Ramos (cell line): ENCODE measurements around the gene SZT2.

Experiments used
- in situ Hi-C: fragments of 300-500 bp; cut with MboI; formaldehyde crosslinking; loops from one replicate; pipeline ENCODE4 v1.14.3; 2022; ENCODE audit warnings: low sequenced_read_pairs; ENCODE audit not compliant: unreplicated experiment

The SZT2 gene

GRCh38 chr1:43438953-43439581, 49.4 kb downstream of the SZT2 start:
- in situ Hi-C loops: no loop called here

DNA sequence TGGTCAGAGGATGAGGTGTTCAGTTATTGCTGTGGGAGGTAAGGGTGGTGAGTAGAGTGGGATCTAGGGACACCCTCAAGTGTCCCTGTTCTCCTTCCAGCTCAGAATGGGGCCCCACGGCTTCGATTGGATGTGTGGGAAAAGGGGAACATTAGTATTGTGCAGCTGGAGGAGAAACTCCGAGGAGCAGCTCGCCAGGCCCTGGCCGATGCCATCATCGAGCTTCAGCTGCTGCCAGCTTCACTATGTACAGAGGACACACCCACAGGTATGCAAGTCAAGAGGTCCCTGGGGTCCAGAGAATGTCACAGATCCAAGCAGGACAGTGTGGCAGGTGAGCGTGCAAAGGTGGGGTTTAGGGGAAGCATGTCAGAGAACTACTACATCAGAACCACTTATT, 50.1 kb downstream of the SZT2 start:
- in situ Hi-C loops: no loop called here

DNA sequence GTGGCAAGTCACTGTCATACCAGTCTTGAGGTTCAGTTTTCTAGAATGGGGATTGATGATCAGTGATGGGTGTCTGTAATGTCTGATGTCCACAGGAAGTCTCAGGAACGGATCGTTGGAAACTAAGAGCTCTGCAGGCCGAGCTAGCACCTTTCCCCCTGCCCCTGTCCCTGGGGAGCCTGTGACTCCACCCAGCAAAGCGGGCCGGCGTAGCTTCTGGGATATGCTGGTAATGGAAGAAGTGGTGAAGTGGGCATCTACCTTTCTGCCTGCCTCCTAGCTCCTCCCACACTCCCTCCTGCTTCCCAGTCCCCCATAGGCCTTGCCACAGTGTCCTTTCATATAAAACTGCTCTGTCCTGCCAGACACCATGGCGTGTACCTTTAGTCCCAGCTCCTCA, 50.7 kb downstream of the SZT2 start:
- in situ Hi-C loops: no loop called here

DNA sequence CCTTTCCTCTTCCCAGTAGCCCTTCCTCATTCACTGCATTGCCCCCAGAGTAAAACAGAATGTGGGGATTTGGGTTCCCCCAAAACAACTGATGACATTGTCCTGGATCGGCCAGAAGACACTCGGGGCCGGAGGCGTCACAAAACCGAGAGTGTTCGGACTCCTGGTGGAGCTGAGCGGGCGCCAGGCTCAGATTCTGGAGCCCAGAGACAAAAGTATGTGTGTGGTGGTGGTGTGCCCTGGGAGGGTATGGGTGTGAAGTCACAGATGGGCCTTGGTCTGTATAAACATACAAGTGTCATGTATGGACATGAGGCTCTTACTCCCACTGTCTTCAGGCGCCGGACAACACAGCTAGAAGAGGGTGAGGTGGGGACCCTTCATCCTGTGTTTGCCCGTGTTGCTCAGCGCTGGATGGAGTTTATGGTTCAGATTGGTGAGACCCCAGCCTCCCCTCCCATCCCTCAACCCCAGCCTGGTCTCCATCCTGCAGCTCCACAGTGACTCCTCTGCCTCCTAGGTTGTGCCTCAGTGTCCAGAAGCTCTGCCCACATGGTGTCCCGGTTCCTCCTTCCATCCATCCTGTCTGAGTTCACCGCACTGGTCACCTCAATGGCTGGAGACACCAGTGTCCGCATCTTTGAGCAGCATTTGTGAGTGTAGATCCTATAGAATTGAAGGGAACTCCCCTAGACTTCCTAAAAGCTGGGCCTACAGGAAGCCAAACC, 51.6 kb downstream of the SZT2 start:
- in situ Hi-C loops: no loop called here

GRCh38 chr1:43441894-43442637, 52.4 kb downstream of the SZT2 start:
- in situ Hi-C loops: no loop called here

GRCh38 chr1:43442756-43443155, 53.1 kb downstream of the SZT2 start:
- in situ Hi-C loops: no loop called here

DNA sequence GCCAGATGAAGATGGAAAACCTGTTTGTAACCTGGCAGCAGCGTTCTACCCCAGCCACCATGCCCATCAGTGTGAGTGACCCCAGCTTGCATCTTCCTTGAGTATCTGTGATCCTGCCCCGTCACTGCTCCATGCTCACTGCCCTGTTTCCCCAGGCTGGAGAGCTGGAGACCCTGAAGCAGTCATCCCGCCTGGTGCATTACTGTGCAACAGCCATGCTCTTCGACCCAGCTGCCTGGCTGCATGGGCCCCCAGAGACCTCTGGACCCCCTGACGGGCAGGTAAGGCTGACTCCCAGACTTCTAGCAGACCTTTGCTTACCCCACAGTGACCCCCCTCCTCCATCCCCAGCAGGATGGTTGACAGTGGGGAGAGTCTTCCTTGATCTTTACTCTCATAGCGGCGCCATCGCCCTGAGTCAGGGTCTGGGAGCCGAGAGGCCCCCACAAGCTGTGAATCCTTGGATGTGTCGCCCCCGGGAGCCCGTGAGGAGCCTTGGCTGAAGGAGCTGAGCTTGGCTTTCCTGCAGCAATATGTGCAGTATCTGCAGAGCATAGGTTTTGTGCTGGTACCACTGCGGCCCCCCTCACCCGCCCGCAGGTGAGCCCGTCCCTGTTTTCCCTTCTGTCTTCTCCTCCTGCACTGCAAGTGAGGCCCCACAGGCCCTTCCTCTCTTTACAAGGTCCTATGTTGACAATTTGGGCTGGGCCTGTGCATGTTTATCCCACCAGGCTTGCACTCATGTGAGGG, 53.7 kb downstream of the SZT2 start:
- in situ Hi-C loops: no loop called here

- in situ Hi-C loops: no loop called here
Measured at GRCh38 chr1:43444151-43444828, 54.6 kb downstream of the SZT2 start.

GRCh38 chr1:43444836-43445235, 55.1 kb downstream of the SZT2 start:
- in situ Hi-C loops: no loop called here

DNA sequence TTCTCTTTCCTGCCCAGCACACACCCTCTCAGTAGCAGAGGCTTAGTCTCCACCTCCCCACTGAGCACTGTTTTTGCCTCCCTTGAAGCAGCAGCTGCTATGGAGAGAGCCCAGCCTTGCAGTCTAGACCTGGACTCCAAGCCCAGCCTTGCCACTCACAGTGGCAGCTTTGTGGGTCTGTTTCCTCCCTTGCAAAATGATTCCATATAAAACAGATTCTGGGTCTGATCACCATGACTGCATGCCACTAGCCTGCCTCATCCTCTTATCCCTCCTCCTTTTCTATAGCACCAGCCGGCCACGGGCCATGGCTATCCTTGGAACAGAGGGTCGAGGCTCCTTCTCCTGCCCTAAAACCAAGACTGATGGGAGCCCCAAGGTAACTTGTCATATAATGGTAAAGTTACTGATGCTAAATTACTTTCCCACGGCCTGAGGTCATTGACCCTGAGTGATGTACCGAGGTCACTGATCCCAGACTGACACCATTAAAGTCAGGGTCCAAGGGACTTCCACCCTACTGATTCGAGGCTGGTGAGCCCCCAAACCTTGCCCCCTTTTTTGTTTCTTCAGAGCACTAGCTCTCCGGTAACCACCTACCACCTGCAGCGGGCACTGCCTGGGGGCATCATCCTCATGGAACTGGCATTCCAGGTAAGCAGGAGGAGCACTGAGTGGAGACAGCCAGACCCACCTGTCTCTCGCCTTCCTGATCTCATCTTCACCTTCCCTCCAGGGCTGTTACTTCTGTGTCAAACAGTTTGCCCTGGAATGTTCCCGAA, 56.1 kb downstream of the SZT2 start:
- in situ Hi-C loops: no loop called here

- in situ Hi-C loops: no loop called here
Measured at GRCh38 chr1:43446388-43446740, 56.7 kb downstream of the SZT2 start.

DNA sequence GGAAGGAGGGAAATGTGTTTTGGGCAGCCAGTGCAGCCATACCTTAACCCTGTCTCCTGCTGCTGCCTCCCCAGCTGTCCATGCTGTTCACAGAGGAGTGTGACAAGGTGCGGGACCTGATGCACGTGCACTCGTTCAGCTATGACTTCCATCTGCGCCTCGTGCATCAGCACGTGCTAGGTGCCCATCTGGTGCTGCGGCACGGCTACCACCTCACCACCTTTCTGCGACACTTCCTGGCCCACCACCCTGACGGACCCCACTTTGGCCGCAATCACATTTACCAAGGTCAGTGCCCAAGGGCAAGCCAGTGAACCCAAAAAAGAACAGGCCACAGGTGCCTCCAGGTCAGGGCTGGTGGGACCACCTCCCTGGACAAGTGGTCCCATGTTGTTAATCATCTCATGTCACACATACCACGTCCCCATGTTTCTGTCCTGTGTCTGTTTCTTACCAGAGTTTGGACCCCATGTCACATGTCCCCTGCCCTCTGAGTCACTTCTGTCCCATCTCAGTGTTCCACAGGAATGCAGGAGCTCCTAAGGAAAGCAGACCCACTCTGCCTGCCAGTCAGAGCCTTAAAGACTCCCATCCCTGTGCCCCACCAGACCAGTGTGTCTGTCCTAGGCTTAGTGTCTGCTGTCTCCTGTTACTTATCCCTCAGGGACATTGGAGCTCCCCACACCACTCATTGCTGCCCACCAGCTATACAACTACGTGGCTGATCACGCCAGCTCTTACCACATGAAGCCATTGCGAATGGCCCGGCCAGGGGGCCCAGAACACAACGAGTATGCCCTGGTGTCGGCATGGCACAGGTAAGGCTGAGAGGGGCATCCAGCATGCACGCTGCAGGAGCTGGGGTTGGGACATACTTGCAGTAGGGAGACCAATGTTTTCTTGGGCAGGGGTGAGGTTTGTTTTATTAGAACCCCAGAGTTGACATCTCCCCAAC, 57.5 kb downstream of the SZT2 start:
- in situ Hi-C loops: no loop called here

GRCh38 chr1:43447891-43448708, 58.4 kb downstream of the SZT2 start:
- in situ Hi-C loops: no loop called here

DNA sequence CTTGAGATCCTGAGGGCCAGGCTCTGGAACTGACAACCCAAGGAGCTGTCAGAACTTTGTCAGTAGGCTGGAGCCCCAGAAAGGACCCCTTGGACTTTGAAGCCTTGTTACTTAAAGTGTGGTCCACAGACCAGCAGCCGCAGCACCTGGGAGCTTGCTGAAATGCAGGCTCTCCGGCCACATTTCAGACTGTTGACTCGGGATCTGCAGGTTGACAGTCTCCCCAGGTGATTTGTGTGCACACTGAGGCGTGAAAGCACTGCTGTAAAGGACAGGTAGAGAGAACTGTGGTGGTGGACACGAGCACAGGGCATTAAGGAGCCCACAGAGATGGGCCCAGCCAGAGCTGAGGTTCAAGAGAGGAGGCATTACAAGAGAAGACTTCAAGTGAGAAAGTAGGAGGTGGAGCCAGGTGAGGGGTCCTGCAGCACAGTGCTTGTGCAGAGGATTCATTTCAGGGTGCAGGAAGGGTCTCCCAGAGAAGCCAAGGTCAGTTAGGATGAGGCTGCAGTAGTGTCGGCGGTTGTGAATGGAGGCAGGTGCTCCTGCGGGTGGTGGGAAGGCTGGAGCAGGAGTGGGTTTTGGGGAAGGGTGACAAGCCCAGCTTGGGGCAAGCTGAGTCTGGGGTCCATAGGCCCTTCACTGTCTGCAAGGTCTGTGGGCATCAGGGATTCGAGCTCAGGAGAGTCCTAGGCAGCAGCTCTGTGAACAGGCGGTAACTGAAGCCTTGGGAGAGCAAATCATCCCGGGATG, 59.4 kb downstream of the SZT2 start:
- in situ Hi-C loops: no loop called here

GRCh38 chr1:43449708-43450069, 60.0 kb downstream of the SZT2 start:
- in situ Hi-C loops: no loop called here

- in situ Hi-C loops: no loop called here
Measured at GRCh38 chr1:43450251-43450941, 60.7 kb downstream of the SZT2 start.
